Activated CD4-positive, alpha-beta memory T cell treated with anti-CD3 and anti-CD28 coated beads for 36 hours (primary cell): ENCODE measurements around the gene ENO2. TPM values are rescaled to one million over a fixed set of nuclear protein-coding genes. Genes with fewer than 3 reads are reported as not detected.

ENCODE experiments used
- CTCF ChIA-PET: fragments of 350-600 bp; sonication (Branson Sonifier 250); formaldehyde crosslinking; loops from one replicate; lab custom pipeline; 2021; ENCODE audit warnings: antibody characterized with exemption, inconsistent platforms; lab: Charles Lee
- POLR2A ChIA-PET: fragments of 350-600 bp; sonication (Branson Sonifier 250); formaldehyde crosslinking; loops from one replicate; lab custom pipeline; 2021; ENCODE audit warnings: antibody characterized with exemption; lab: Charles Lee
- DNase-seq: peaks from one replicate; pipeline ENCODE4 v3.0.0-alpha.2; 2020
- H3K27ac Mint-ChIP-seq: one replicate; pipeline ENCODE4 v1.8.0; 2021; ENCODE audit warnings: mixed read lengths
- H3K27me3 Mint-ChIP-seq: one replicate; pipeline ENCODE4 v1.8.0; 2021; ENCODE audit warnings: mixed read lengths
- H3K36me3 Mint-ChIP-seq: one replicate; pipeline ENCODE4 v1.8.0; 2021; ENCODE audit warnings: mixed read lengths
- H3K4me1 Mint-ChIP-seq: one replicate; pipeline ENCODE4 v1.8.0; 2021; ENCODE audit warnings: low read depth, mixed read lengths
- H3K4me3 Mint-ChIP-seq: one replicate; pipeline ENCODE4 v1.8.0; 2021; ENCODE audit warnings: mild to moderate bottlenecking, mixed read lengths
- H3K9me3 Mint-ChIP-seq: one replicate; pipeline ENCODE4 v1.8.0; 2021; ENCODE audit warnings: mixed read lengths
- intact Hi-C: fragments of 100-400 bp; cut with micrococcal nuclease; formaldehyde crosslinking; loops from one replicate; pipeline ENCODE4 v1.15.1; 2023
- total RNA-seq, 2 experiments: library from RNA; stranded (reverse); gene quantifications; one replicate each; pipeline ENCODE4 v1.2.3, GENCODE V29; 2021

Gene ENO2
- total RNA-seq, 2 experiments from 2014 or later, result 185 to 193 TPM

- ChIA-PET CTCF (interaction anchor here (1.0 to 15.9 kb wide), 6 partner anchors 3 to 85 kb away, joined by 3 to 586 read pairs (median 34); partner anchors contain the start of genes C12orf57, PTPN6 and RNU7-1), POLR2A (interaction anchor here (0.6 to 13.2 kb wide), 3 partner anchors 10 to 17 kb away, joined by 4 to 507 read pairs (median 4); partner anchors contain the start of genes C12orf57, PTPN6 and RNU7-1)
- Mint-ChIP-seq H3K27ac (peak overlapping the region; percentile 97), H3K4me3 (peak overlapping the region; percentile 98), H3K4me1 (peaks cover 86% of the 10 kb centered on the region), H3K36me3 (peaks cover 88% of the 10 kb centered on the region), H3K27me3 (no peaks in the 10 kb centered on the region), H3K9me3 (no peaks in the 10 kb centered on the region)
- intact Hi-C loops, result no loop called here
- DNase-seq, result peak; percentile 45
Observed at GRCh38 chr12:6957151-6957701, 42.8 kb downstream of the ENO2 start.

- peak; percentile 45 for DNase-seq
- intact Hi-C loops, result no loop called here
- Mint-ChIP-seq H3K9me3 (no peaks in the 10 kb centered on the region), H3K4me1 (peaks cover 93% of the 10 kb centered on the region), H3K27me3 (no peaks in the 10 kb centered on the region), H3K4me3 (peak overlapping the region; percentile 98), H3K27ac (peak overlapping the region; percentile 97), H3K36me3 (peaks cover 80% of the 10 kb centered on the region)
- CTCF ChIA-PET, result interaction anchor here (0.8 to 15.9 kb wide), 9 partner anchors 2 to 152 kb away, joined by 3 to 586 read pairs (median 6); partner anchors contain the start of genes C12orf57, PTPN6 and RNU7-1
- POLR2A ChIA-PET, result interaction anchor here (0.8 to 13.2 kb wide), 7 partner anchors 10 to 169 kb away, joined by 3 to 507 read pairs (median 4); partner anchors contain the start of genes C12orf57, CD4, EMG1 and PHB2
Observed at GRCh38 chr12:6957741-6958608, 43.6 kb downstream of the ENO2 start.

GRCh38 chr12:6958609-6959057 is 44.3 kb downstream of the ENO2 start:
- Mint-ChIP-seq H3K36me3 (peaks cover 74% of the 10 kb centered on the region), H3K4me3 (peak overlapping the region; percentile 98), H3K9me3 (no peaks in the 10 kb centered on the region)

GRCh38 chr12:6959058-6959804 is 44.9 kb downstream of the ENO2 start:
- Mint-ChIP-seq H3K36me3 (peaks cover 68% of the 10 kb centered on the region), H3K27me3 (no peaks in the 10 kb centered on the region), H3K27ac (peak overlapping the region; percentile 97), H3K9me3 (no peaks in the 10 kb centered on the region), H3K4me1 (peaks cover 88% of the 10 kb centered on the region), H3K4me3 (peak overlapping the region; percentile 98)
- ChIA-PET CTCF (interaction anchor here (1.2 to 13.5 kb wide), 7 partner anchors 9 to 149 kb away, joined by 3 to 586 read pairs (median 6); partner anchors contain the start of genes C12orf57, PTPN6 and RNU7-1), POLR2A (interaction anchor here (0.6 to 13.2 kb wide), 10 partner anchors 9 to 170 kb away, joined by 3 to 507 read pairs (median 4); partner anchors contain the start of genes C12orf57, CD4, EMG1 and PHB2)
- peak; percentile 84 for DNase-seq
- intact Hi-C loops, result no loop called here

More at GRCh38 chr12:6958609-6959057, 44.3 kb downstream of the ENO2 start:
- DNase-seq, result no peak
- intact Hi-C loops, result no loop called here
- H3K4me1 Mint-ChIP-seq, result peaks cover 92% of the 10 kb centered on the region
- ChIA-PET POLR2A (interaction anchor here (0.6 to 13.2 kb wide), 9 partner anchors 9 to 170 kb away, joined by 3 to 507 read pairs (median 4); partner anchors contain the start of genes C12orf57, CD4, EMG1 and PHB2), CTCF (interaction anchor here (0.8 to 13.5 kb wide), 7 partner anchors 9 to 151 kb away, joined by 3 to 586 read pairs (median 6); partner anchors contain the start of genes C12orf57, PTPN6 and RNU7-1)
- peak overlapping the region; percentile 97 for H3K27ac Mint-ChIP-seq
- no peaks in the 10 kb centered on the region for H3K27me3 Mint-ChIP-seq

DNA sequence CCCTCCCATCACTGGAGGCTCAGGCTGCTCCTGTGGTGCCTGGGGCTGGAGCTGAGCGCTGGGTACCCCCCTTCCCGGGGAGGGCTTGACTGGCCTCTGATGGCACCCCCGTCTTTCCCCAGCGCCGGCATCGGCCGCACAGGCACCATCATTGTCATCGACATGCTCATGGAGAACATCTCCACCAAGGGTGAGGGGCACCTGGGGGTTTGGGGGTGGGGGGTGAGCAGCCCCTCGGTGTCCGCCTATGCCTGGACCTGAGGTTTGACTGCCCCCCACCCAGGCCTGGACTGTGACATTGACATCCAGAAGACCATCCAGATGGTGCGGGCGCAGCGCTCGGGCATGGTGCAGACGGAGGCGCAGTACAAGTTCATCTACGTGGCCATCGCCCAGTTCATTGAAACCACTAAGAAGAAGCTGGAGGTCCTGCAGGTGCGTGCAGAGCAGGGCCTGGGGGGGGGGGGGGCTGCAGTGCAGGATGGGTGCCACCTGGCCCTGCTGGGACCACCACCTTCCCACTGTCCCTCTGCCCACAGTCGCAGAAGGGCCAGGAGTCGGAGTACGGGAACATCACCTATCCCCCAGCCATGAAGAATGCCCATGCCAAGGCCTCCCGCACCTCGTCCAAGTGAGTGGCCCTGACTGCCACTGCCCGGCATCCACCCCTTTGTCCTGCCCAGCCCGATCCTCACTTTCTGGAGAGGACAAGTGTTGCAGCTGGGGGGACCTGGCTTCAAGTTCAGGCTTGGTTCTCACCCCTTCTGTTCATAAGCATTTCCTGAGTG is 45.6 kb downstream of the ENO2 start:
- ChIA-PET CTCF (interaction anchor here (1.8 to 13.5 kb wide), 7 partner anchors 10 to 148 kb away, joined by 6 to 586 read pairs (median 8); partner anchors contain the start of genes C12orf57, PTPN6 and RNU7-1), POLR2A (interaction anchor here (0.9 to 13.2 kb wide), 8 partner anchors 9 to 148 kb away, joined by 3 to 507 read pairs (median 7); partner anchors contain the start of genes C12orf57, EMG1, PHB2 and PTPN6)
- DNase-seq, result no peak
- H3K27me3 Mint-ChIP-seq, result no peaks in the 10 kb centered on the region
- H3K27ac Mint-ChIP-seq, result peak overlapping the region; percentile 97
- H3K4me3 Mint-ChIP-seq, result peak overlapping the region; percentile 98
- peaks cover 87% of the 10 kb centered on the region for H3K4me1 Mint-ChIP-seq
- peaks cover 60% of the 10 kb centered on the region for H3K36me3 Mint-ChIP-seq
- no peaks in the 10 kb centered on the region for H3K9me3 Mint-ChIP-seq
- intact Hi-C loops, result loop anchor here (2.0 to 5.0 kb wide), 5 partner anchors 35 to 1123 kb away; partner anchors contain the start of genes C1RL, ENO2, NECAP1 and SPSB2

DNA sequence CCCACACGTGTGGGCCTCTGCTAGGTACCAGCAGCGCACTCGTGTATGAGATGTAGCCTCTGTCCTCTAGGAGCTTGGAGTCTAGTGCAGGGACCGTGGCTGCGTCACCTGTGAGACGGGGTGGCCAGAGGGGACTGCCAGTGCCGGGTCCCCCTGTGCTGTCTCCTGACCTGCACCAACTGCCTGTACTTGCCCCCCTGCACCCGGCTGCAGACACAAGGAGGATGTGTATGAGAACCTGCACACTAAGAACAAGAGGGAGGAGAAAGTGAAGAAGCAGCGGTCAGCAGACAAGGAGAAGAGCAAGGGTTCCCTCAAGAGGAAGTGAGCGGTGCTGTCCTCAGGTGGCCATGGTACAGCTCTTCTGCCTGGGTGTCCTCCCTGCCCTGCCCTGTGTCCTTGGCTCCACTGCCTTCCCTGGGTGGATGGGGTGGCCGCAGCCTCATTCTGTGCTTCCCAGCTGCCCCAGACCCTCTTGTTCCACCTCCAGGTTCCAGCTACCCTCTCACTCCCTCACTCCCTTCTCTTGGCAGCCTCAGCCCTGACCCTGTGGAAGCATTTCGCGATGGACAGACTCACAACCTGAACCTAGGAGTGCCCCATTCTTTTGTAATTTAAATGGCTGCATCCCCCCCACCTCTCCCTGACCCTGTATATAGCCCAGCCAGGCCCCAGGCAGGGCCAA is 46.4 kb downstream of the ENO2 start:
- no peaks in the 10 kb centered on the region for H3K27me3 Mint-ChIP-seq
- H3K36me3 Mint-ChIP-seq, result peaks cover 61% of the 10 kb centered on the region
- H3K9me3 Mint-ChIP-seq, result no peaks in the 10 kb centered on the region
- H3K4me3 Mint-ChIP-seq, result peak overlapping the region; percentile 75
- intact Hi-C loops, result loop anchor here (1.0 to 5.0 kb wide), 7 partner anchors 7 to 1122 kb away; partner anchors contain the start of genes C12orf57, C1RL, ENO2 and NECAP1
- CTCF ChIA-PET, result interaction anchor here (1.0 to 13.5 kb wide), 10 partner anchors 9 to 108 kb away, joined by 3 to 586 read pairs (median 7); partner anchors contain the start of genes C12orf57, LPCAT3, PTPN6 and RNU7-1
- peak; percentile 74 for DNase-seq
- H3K27ac Mint-ChIP-seq, result peak overlapping the region; percentile 97
- H3K4me1 Mint-ChIP-seq, result peaks cover 87% of the 10 kb centered on the region
- POLR2A ChIA-PET, result interaction anchor here (1.4 to 13.2 kb wide), 9 partner anchors 9 to 147 kb away, joined by 3 to 507 read pairs (median 6); partner anchors contain the start of genes ATN1, C12orf57, EMG1 and PHB2

DNA sequence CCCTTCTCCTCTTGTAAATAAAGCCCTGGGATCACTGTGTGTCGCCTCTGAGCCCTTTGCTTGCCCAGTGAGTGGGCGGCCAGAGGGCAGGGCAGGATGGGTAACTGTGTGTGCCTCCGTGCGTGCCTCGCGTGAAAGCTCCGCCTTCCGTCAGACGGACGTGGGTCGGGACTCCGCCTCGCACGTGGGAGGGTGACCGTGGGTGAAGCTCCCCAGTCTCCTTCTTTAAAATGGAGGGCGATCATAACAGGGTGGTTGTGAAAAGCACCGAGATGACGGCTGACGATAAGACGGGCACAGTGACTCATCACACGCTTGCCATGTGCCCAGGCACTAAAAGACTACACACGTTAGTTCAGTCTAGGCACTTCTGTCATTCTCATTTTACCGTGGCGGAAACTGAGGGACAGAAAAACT is 46.9 kb downstream of the ENO2 start:
- Mint-ChIP-seq H3K9me3 (no peaks in the 10 kb centered on the region), H3K27ac (peak overlapping the region; percentile 97), H3K4me1 (peaks cover 85% of the 10 kb centered on the region), H3K27me3 (no peaks in the 10 kb centered on the region), H3K4me3 (peak overlapping the region; percentile 75), H3K36me3 (peaks cover 60% of the 10 kb centered on the region)
- POLR2A ChIA-PET, result interaction anchor here (1.4 to 13.2 kb wide), 9 partner anchors 8 to 147 kb away, joined by 3 to 507 read pairs (median 6); partner anchors contain the start of genes ATN1, C12orf57, EMG1 and PHB2
- peak; percentile 97 for DNase-seq
- intact Hi-C loops, result loop anchor here (1.0 to 5.0 kb wide), 7 partner anchors 8 to 1122 kb away; partner anchors contain the start of genes C12orf57, C1RL, ENO2 and NECAP1
- CTCF ChIA-PET, result interaction anchor here (1.0 to 13.5 kb wide), 11 partner anchors 8 to 108 kb away, joined by 3 to 586 read pairs (median 7); partner anchors contain the start of genes C12orf57, LPCAT3, PTPN6 and RNU7-1

DNA sequence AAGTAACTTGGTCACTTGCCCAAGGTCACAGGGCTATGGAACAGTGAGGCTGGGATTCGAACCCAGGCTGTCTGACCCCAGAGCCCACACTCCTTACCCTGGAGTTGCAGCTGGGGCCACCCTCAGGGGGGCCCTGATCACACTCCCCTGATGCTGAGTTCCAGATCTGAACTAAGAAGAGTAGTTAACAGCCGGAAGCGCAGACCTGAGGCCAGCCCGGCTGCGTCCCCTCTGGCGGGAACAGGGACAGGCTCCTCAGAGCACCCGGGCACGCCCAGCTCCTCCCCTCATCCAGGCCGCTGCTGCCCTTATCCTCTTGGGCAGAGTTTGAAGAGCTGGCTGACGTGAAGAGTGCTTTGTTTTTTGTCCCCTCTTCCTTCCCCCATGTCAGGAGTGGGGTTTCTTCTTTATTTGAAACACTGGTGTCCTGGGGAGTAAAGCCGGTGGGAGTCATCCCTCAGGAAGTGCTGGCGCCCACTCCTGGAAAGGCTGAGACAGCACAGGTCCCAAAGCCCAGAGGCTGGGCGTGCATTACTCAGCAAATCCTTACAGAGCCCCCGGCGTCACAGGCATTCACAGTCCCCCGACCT is 47.4 kb downstream of the ENO2 start:
- ChIA-PET CTCF (interaction anchor here (1.0 to 13.5 kb wide), 11 partner anchors 8 to 109 kb away, joined by 3 to 586 read pairs (median 7); partner anchors contain the start of genes C12orf57, LPCAT3, PTPN6 and RNU7-1), POLR2A (interaction anchor here (1.4 to 13.2 kb wide), 9 partner anchors 8 to 146 kb away, joined by 3 to 507 read pairs (median 6); partner anchors contain the start of genes ATN1, C12orf57, EMG1 and PHB2)
- intact Hi-C loops, result loop anchor here (1.0 to 5.0 kb wide), 7 partner anchors 8 to 1121 kb away; partner anchors contain the start of genes C12orf57, C1RL, ENO2 and NECAP1
- peak overlapping the region; percentile 97 for H3K27ac Mint-ChIP-seq
- H3K9me3 Mint-ChIP-seq, result no peaks in the 10 kb centered on the region
- H3K4me3 Mint-ChIP-seq, result peak overlapping the region; percentile 75
- peaks cover 57% of the 10 kb centered on the region for H3K36me3 Mint-ChIP-seq
- peaks cover 82% of the 10 kb centered on the region for H3K4me1 Mint-ChIP-seq
- H3K27me3 Mint-ChIP-seq, result no peaks in the 10 kb centered on the region
- DNase-seq, result peak; percentile 80
